Lung (tissue), 12 donors: ENCODE results near the gene DOC2B. TPM values are rescaled to one million over a fixed set of nuclear protein-coding genes. Genes with fewer than 3 reads are reported as not detected.

Source experiments
- ATAC-seq: fragments of 200-7000 bp; cut with Tn5 transposase; one replicate; pipeline ENCODE4 v1.9.1; 2020; ENCODE audit warnings: moderate number of reproducible peaks; ENCODE audit not compliant: insufficient read depth, low FRiP score
- DNase-seq, 3 donors: peaks; one replicate each; pipeline ENCODE4 v3.0.0-alpha.2; 2013 to 2017
- H3K27ac ChIP-seq, 2 donors: one replicate each; pipeline ENCODE4 v1.5.1; 2013; ENCODE audit warnings: mild to moderate bottlenecking in 2 of 2, moderate library complexity in 2 of 2, control low read depth in 1 of 2, inconsistent platforms in 1 of 2, low read depth in 1 of 2, low read length in 1 of 2
- H3K27me3 ChIP-seq, 3 donors: one replicate each; pipeline ENCODE4 v1.5.1; 2013; ENCODE audit warnings: low read length in 2 of 3; ENCODE audit not compliant: control insufficient read depth in 3 of 3, insufficient read depth in 3 of 3
- H3K36me3 ChIP-seq, 4 donors: one replicate each; pipeline ENCODE4 v1.5.1; 2013; ENCODE audit warnings: low read length in 4 of 4, mild to moderate bottlenecking in 1 of 4, moderate library complexity in 1 of 4; ENCODE audit not compliant: control insufficient read depth in 4 of 4, insufficient read depth in 4 of 4
- H3K4me1 ChIP-seq, 5 donors: one replicate each; pipeline ENCODE4 v1.5.1; 2013; ENCODE audit warnings: low read length in 5 of 5, mild to moderate bottlenecking in 2 of 5, moderate library complexity in 1 of 5; ENCODE audit not compliant: control insufficient read depth in 5 of 5, insufficient read depth in 5 of 5
- H3K4me3 ChIP-seq: one replicate; pipeline ENCODE4 v1.5.1; 2013; ENCODE audit warnings: mild to moderate bottlenecking, control low read depth, moderate library complexity
- H3K9ac ChIP-seq, 2 donors: one replicate each; pipeline ENCODE4 v1.5.1; 2013; ENCODE audit warnings: low read length in 2 of 2, control low read depth in 1 of 2; ENCODE audit not compliant: insufficient read depth in 1 of 2
- H3K9me3 ChIP-seq, 4 donors: one replicate each; pipeline ENCODE4 v1.5.1; 2013; ENCODE audit warnings: low read length in 3 of 4, mild to moderate bottlenecking in 1 of 4, moderate library complexity in 1 of 4; ENCODE audit not compliant: control insufficient read depth in 4 of 4, insufficient read depth in 3 of 4
- WGBS, 2 donors: extraction: QIAGEN DNeasy Blood & Tissue Kit; methylation state at CpG; one replicate each; pipeline ENCODE4 v1.1.7; 2013; 5-methylcytosine and 5-hydroxymethylcytosine counted together
- polyA plus RNA-seq, 2 donors: library from polyadenylated mRNA; stranded (reverse); fragments of 200-250 nt; gene quantifications; one replicate each; pipeline ENCODE4 v1.2.1, GENCODE V29; 2013
- total RNA-seq, 2 donors: library from RNA; depleted of rRNA in 1 of 2; stranded (reverse); fragments of >200 nt in 1 of 2; gene quantifications; one replicate each; pipeline ENCODE4 v1.2.1, GENCODE V29; 2014 to 2021
- TF ChIP-seq, protein P1 (sequence below): IDR thresholded peaks from 2 replicates; pipeline ENCODE4 v1.5.1; 2012; ENCODE audit warnings: mild to moderate bottlenecking; ENCODE audit errors: control extremely low read depth, extremely low read depth
- donor health status: control.
- donor health status: control.
- donor health status: Bipolar disorder and iron deficiency.
- donor health status: healthy.
- donor health status: DM: yes; HTN: yes; CAD: no.

Gene DOC2B
- total and polyA plus RNA-seq, 4 donors = 3.0 to 7.5 (median 5.3) TPM

DNA sequence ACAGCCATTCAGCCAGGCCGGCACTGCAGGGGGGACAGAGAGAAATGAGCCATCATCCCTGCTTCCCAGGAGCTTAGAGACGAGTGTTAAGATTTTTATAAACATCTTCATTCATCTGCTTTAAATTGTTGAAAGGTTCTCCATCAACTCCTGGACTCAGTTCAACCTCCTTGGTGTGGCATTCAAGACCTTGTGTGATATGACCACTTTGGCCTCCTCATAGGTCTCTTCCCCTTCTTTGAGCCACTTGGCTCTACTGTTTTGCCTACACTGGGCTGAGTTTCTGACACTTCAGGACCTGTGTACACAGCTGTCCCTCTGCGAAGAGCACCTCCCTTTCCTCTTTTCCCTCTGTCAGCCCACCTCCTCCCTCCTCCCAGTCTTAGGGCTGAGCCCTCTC, 4.3 kb downstream of the DOC2B start:
- H3K4me3 ChIP-seq = no peak overlapping the region
- TF ChIP-seq, protein P1, sequence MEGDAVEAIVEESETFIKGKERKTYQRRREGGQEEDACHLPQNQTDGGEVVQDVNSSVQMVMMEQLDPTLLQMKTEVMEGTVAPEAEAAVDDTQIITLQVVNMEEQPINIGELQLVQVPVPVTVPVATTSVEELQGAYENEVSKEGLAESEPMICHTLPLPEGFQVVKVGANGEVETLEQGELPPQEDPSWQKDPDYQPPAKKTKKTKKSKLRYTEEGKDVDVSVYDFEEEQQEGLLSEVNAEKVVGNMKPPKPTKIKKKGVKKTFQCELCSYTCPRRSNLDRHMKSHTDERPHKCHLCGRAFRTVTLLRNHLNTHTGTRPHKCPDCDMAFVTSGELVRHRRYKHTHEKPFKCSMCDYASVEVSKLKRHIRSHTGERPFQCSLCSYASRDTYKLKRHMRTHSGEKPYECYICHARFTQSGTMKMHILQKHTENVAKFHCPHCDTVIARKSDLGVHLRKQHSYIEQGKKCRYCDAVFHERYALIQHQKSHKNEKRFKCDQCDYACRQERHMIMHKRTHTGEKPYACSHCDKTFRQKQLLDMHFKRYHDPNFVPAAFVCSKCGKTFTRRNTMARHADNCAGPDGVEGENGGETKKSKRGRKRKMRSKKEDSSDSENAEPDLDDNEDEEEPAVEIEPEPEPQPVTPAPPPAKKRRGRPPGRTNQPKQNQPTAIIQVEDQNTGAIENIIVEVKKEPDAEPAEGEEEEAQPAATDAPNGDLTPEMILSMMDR = no peak
- H3K9ac ChIP-seq = no peak overlapping the region
- no peak overlapping the region for H3K27ac ChIP-seq
- H3K4me1 ChIP-seq = peaks cover 0 to 4% (median 4%) of the 10 kb centered on the region in 5 donors
- 80 to 83% methylated on average over 3 of the region's 3 CpGs for WGBS, 2 donors
- H3K27me3 ChIP-seq = peaks cover 0 to 17% (median 9%) of the 10 kb centered on the region in 3 donors
- H3K36me3 ChIP-seq = no peaks in the 10 kb centered on the region
- DNase-seq (no peak), ATAC-seq (no peak)
- H3K9me3 ChIP-seq = peaks cover 0 to 3% (median 0%) of the 10 kb centered on the region in 4 donors

DNA sequence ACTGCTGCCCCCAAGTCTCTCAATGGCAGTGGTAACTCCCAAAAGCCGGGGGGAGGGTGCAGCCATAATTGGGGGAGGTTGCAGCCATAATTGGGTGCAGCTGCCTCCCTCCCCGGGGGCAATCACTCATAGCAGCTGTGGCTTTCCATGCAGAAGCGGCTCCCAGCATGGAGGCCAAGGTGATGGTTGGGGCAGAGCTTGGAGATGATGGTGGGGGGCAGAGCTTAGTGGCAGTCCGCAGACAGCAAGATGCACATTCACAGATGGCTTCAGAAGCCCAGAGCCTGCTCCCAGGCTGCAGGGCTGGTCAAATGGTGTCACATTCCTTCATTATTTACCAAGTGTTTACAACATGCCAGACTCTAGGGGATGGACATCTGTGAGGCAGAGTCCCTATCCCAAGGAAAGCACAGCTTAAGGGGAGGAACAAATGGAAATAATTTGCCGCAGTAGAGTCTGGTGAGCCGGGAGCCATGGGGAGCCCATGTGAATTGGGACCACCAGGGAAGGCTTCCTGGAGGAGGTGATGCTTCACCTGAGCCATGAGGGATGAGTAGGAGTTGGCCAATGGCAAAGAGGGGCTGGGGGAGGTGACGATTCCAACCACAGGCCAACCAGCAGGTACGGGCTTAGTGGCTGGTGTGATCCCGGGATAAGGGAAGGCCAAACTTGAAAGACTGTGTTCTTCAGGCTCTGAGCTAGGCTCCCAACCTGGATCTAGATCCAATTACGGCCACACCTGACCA, 8.1 kb downstream of the DOC2B start:
- DNase-seq (no peak), ATAC-seq (no peak)
- 87 to 94% methylated on average over 10 of the region's 10 CpGs for WGBS, 2 donors
- Histone ChIP-seq H3K27ac (no peak overlapping the region), H3K27me3 (no peaks in the 10 kb centered on the region), H3K4me1 (no peaks in the 10 kb centered on the region), H3K9me3 (no peaks in the 10 kb centered on the region), H3K9ac (no peak overlapping the region), H3K36me3 (no peaks in the 10 kb centered on the region), H3K4me3 (no peak overlapping the region)
- TF ChIP-seq, protein P1 = no peak

DNA sequence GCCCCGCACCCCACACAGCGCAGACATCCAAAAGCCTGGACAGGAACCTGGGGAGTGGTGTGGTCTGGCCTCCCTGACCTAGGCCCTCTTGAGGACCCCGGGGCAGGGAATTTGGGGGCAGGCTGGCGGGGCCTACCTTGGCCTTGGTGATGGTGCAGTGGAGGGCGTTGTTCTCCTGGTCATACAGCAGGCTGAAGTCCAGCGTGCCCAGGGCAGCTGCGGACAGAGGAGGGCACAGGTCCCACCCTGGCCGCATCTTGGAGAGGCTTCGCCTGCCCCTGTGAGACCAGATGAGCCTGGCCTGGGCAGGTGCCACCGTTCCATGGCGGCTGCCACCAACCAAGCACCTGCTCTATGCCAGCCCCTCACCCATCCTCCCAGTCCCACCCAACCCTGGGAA, 9.0 kb downstream of the DOC2B start:
- Histone ChIP-seq H3K4me3 (no peak overlapping the region), H3K27ac (no peak overlapping the region), H3K9ac (no peak overlapping the region), H3K27me3 (no peaks in the 10 kb centered on the region), H3K4me1 (no peaks in the 10 kb centered on the region), H3K36me3 (no peaks in the 10 kb centered on the region), H3K9me3 (no peaks in the 10 kb centered on the region)
- ATAC-seq (no peak), DNase-seq (no peak)
- WGBS, 2 donors = 88 to 91% methylated on average over 10 to 11 of the region's 11 CpGs
- TF ChIP-seq, protein P1 = no peak
